GM12892 (cell line): ENCODE measurements around the gene CPOX.

Source experiments
- POLR2A ChIP-seq: IDR thresholded peaks from 2 replicates; pipeline ENCODE4 v1.6.1; 2011; ENCODE audit warnings: low read depth, low read length, control low read depth
- POLR2AphosphoS5 ChIP-seq: IDR thresholded peaks from 2 replicates; pipeline ENCODE4 v1.6.1; 2011; ENCODE audit warnings: low read depth, low read length, control low read depth
- TAF1 ChIP-seq: IDR thresholded peaks from 2 replicates; pipeline ENCODE4 v1.6.1; 2011; ENCODE audit warnings: low read depth, mild to moderate bottlenecking, control low read depth, low read length, borderline replicate concordance

DNA sequence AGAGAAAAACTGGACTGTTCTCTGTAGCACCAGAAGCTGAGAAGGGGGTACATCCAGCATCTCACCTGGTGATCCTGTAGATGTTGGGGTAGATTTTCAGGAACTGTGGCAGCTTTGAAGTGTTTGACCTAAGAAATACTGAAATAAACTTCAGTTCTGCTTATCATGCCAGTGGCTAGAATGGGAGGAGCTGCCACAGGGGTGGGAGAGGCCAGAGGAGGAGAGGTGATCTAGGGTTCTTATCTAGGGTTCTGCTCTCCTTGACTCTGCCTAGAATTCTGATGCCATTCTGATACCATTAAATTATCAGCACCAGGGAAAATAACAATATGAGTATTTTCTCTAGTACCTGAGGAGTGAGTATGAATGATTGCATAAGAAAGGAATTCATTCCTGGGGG, 10.2 kb upstream of the CPOX start:
- TF ChIP-seq POLR2A (no peak), TAF1 (no peak), POLR2AphosphoS5 (no peak)
